MM.1S (cell line): ENCODE results near the gene PGD.

Experiments used
- DNase-seq: peaks from one replicate; pipeline ENCODE4 v3.0.0-alpha.2; 2015
- H2AFZ ChIP-seq: fragments of 300-600 bp; sonication (generic); 2 replicates; pipeline ENCODE4 v1.6.0; 2016; ENCODE audit warnings: antibody characterized with exemption, low read length
- H3F3A ChIP-seq: fragments of 300-600 bp; sonication (generic); 2 replicates; pipeline ENCODE4 v1.6.1; 2016; ENCODE audit warnings: mild to moderate bottlenecking, antibody characterized with exemption, low read length, moderate library complexity, mixed read lengths; ENCODE audit not compliant: insufficient read depth
- H3K27ac ChIP-seq: fragments of 300-600 bp; sonication (generic); 2 replicates; pipeline ENCODE4 v1.5.1; 2016; ENCODE audit warnings: mild to moderate bottlenecking, low read length
- H3K27me3 ChIP-seq: fragments of 300-600 bp; sonication (generic); replicated peaks from 2 replicates; pipeline ENCODE4 v1.6.0; 2016; ENCODE audit warnings: low read length; ENCODE audit not compliant: insufficient read depth
- H3K36me3 ChIP-seq: fragments of 300-600 bp; sonication (generic); replicated peaks from 2 replicates; pipeline ENCODE4 v1.6.1; 2016; ENCODE audit warnings: mild to moderate bottlenecking, low read length, mixed read lengths; ENCODE audit not compliant: insufficient read depth
- H3K4me1 ChIP-seq: fragments of 300-600 bp; sonication (generic); 2 replicates; pipeline ENCODE4 v1.6.1; 2016; ENCODE audit warnings: low read length, mixed read lengths
- H3K4me2 ChIP-seq: fragments of 300-600 bp; sonication (generic); 2 replicates; pipeline ENCODE4 v1.6.0; 2016; ENCODE audit warnings: low read depth, low read length
- H3K4me3 ChIP-seq: fragments of 300-600 bp; sonication (generic); 2 replicates; pipeline ENCODE4 v1.5.1; 2016; ENCODE audit warnings: low read length, mixed read lengths
- H3K79me2 ChIP-seq: fragments of 300-600 bp; sonication (generic); 2 replicates; pipeline ENCODE4 v1.6.1; 2016; ENCODE audit warnings: mixed run types, low read length, mixed read lengths
- H3K9ac ChIP-seq: fragments of 300-600 bp; sonication (generic); 2 replicates; pipeline ENCODE4 v1.6.1; 2016; ENCODE audit warnings: low read length, mixed read lengths
- H3K9me2 ChIP-seq: fragments of 300-600 bp; sonication (generic); replicated peaks from 2 replicates; pipeline ENCODE4 v1.6.1; 2016; ENCODE audit warnings: mild to moderate bottlenecking, low read length, mixed read lengths; ENCODE audit not compliant: insufficient read depth
- H3K9me3 ChIP-seq: fragments of 300-600 bp; sonication (generic); replicated peaks from 2 replicates; pipeline ENCODE4 v1.6.1; 2016; ENCODE audit warnings: mild to moderate bottlenecking, low read length, mixed read lengths; ENCODE audit not compliant: insufficient read depth
- H4K20me1 ChIP-seq: fragments of 300-600 bp; sonication (generic); 2 replicates; pipeline ENCODE4 v1.6.1; 2016; ENCODE audit warnings: mild to moderate bottlenecking, low read length, moderate library complexity, mixed read lengths; ENCODE audit not compliant: insufficient read depth
- EZH2 ChIP-seq: fragments of 300-600 bp; sonication (generic); optimal IDR thresholded peaks from 2 replicates; pipeline ENCODE3; 2017; ENCODE audit warnings: low read depth, mild to moderate bottlenecking, antibody characterized with exemption, low read length, mixed read lengths
- EZH2phosphoT487 ChIP-seq: fragments of 300-600 bp; sonication (generic); IDR thresholded peaks from 2 replicates; pipeline ENCODE4 v1.6.1; 2018; ENCODE audit warnings: antibody characterized with exemption, low read length
- TF ChIP-seq, protein P1 (sequence below): fragments of 300-600 bp; sonication (generic); IDR thresholded peaks from 2 replicates; pipeline ENCODE4 v1.5.1; 2016; ENCODE audit warnings: antibody characterized with exemption, low read length, mixed read lengths

Gene PGD

DNA sequence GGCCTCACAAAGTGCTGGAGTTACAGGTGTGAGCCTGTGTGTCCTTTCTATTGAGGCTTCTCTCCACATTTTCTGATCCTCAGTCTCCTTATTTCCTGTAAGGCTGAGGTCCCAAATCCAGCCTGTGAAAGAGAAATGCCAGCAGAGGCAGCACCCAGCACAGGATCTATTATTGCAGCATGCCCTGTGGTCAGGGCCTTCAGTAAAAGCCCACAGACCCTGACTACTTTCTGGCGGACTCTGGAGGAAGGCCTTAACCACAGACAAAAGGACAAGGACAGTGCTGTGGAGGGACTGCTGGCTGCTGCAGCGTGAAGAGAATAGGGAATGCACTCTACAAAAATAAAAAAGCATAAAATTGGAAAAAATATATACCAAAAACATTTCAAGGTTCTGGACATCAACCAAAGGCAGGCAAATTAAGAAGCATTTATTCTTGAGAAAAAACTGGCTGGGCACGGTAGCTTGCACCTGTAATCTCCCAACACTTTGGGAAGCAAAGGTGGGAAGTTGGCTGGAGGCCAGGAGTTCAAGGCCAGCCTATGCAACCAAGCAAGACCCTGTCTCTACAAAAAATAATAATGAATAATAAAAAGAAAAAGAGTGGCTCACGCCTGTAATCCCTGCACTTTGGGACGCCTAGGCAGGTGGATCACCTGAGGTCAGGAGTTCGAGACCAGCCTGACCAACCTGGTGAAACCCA, 9.4 kb upstream of the PGD start:
- Histone ChIP-seq H4K20me1 (no peaks in the 10 kb centered on the region), H3K9me2 (no peaks in the 10 kb centered on the region), H3K27me3 (no peaks in the 10 kb centered on the region), H3K79me2 (no peaks in the 10 kb centered on the region), H3F3A (no peaks in the 10 kb centered on the region), H3K9me3 (no peaks in the 10 kb centered on the region), H3K9ac (no peak overlapping the region), H3K4me1 (no peaks in the 10 kb centered on the region), H3K27ac (no peak overlapping the region), H3K36me3 (no peaks in the 10 kb centered on the region), H3K4me2 (no peak overlapping the region), H2AFZ (no peak overlapping the region), H3K4me3 (no peak overlapping the region)
- TF ChIP-seq EZH2 (no peak), EZH2phosphoT487 (no peak)
- TF ChIP-seq, protein P1, sequence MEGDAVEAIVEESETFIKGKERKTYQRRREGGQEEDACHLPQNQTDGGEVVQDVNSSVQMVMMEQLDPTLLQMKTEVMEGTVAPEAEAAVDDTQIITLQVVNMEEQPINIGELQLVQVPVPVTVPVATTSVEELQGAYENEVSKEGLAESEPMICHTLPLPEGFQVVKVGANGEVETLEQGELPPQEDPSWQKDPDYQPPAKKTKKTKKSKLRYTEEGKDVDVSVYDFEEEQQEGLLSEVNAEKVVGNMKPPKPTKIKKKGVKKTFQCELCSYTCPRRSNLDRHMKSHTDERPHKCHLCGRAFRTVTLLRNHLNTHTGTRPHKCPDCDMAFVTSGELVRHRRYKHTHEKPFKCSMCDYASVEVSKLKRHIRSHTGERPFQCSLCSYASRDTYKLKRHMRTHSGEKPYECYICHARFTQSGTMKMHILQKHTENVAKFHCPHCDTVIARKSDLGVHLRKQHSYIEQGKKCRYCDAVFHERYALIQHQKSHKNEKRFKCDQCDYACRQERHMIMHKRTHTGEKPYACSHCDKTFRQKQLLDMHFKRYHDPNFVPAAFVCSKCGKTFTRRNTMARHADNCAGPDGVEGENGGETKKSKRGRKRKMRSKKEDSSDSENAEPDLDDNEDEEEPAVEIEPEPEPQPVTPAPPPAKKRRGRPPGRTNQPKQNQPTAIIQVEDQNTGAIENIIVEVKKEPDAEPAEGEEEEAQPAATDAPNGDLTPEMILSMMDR, result no peak
- no peak for DNase-seq

DNA sequence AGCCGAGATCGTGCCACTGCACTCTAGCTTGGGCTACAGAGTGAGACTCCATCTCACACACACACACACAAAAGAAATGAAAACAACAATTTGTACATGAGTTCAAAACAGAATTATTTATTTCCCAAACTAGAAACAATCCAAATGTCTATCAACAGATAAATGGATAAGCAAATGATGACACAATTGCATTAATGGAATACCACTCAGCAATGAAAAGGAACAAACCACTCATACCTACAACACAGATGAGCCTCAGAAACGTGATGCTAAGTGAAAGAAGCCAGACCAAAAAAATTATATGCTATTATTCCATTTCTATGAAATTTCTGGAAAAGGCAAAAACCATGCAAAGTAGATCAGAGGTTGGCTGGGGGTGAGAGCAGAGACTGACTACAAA, 2.0 kb upstream of the PGD start:
- H4K20me1 ChIP-seq, result no peaks in the 10 kb centered on the region
- no peak overlapping the region for H2AFZ ChIP-seq
- no peaks in the 10 kb centered on the region for H3K9me3 ChIP-seq
- H3K79me2 ChIP-seq, result peaks cover 22% of the 10 kb centered on the region
- peaks cover 9% of the 10 kb centered on the region; the same call in 1 of the 2 replicates for H3F3A ChIP-seq
- H3K9ac ChIP-seq, result no peak overlapping the region
- H3K4me1 ChIP-seq, result peaks cover 8% of the 10 kb centered on the region
- 0 out of 2 replicates have a peak, but pooled peaks cover 3% of the 10 kb centered on the region for H3K36me3 ChIP-seq
- H3K4me3 ChIP-seq, result no peak overlapping the region
- no peaks in the 10 kb centered on the region for H3K9me2 ChIP-seq
- H3K27me3 ChIP-seq, result no peaks in the 10 kb centered on the region
- TF ChIP-seq, protein P1, result no peak
- TF ChIP-seq EZH2 (no peak), EZH2phosphoT487 (no peak)
- no peak overlapping the region for H3K4me2 ChIP-seq
- DNase-seq, result no peak
- no peak overlapping the region for H3K27ac ChIP-seq

DNA sequence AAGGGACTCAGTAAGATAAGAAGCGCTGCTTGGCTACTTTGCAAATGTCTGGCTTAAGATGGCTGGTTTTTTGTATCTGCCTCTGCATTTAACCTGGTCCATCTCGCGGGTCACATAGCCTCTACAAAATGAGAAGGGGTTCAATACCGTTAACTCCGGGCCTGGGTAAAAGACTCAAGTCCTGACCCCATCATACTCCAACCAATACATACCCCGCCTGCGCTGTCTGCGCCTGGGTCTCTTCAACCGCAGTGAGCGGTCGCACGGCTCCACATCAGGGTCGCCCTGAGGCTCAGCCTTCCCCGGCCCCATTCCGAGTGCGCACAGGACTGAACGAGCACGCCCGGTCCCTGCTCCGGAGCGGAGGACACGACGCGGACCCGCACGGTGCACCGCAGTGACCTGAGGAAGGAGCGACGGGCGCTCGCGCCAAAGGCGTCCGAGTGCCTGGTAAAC, 558 bp upstream of the PGD start:
- Histone ChIP-seq H3K27ac (peak overlapping the region; percentile 92; the same call in 1 of the 2 replicates), H3K27me3 (no peaks in the 10 kb centered on the region), H3K9me3 (no peaks in the 10 kb centered on the region), H4K20me1 (no peaks in the 10 kb centered on the region), H3K36me3 (0 out of 2 replicates have a peak, but pooled peaks cover 3% of the 10 kb centered on the region), H3K9me2 (no peaks in the 10 kb centered on the region), H3F3A (peaks cover 9% of the 10 kb centered on the region; the same call in 1 of the 2 replicates), H3K4me2 (peak overlapping the region; percentile 94), H3K4me3 (peak overlapping the region; percentile 97), H3K4me1 (peaks cover 8% of the 10 kb centered on the region), H3K79me2 (peaks cover 22% of the 10 kb centered on the region), H3K9ac (peak overlapping the region; percentile 46; the same call in 1 of the 2 replicates), H2AFZ (peak overlapping the region; percentile 81)
- TF ChIP-seq, protein P1, result no peak
- TF ChIP-seq EZH2phosphoT487 (no peak), EZH2 (no peak)
- peak; percentile 12 for DNase-seq
